Caco-2 (cell line): Measurements from ENCODE around the gene KCND3. TPM values are rescaled to one million over a fixed set of nuclear protein-coding genes. Genes with fewer than 3 reads are reported as not detected.

Source experiments
- BruUV-seq: library from RNA; stranded (reverse); fragments of 400-500 nt; replicated peaks from 2 replicates; lab custom pipeline; 2021; lab: Mats Ljungman, UMichigan
- CTCF ChIA-PET: fragments of 300-600 bp; sonication (Branson Sonifier 250); formaldehyde crosslinking; loops from one replicate; lab custom pipeline; 2022; ENCODE audit warnings: antibody characterized with exemption; lab: Charles Lee
- POLR2A ChIA-PET: fragments of 300-600 bp; sonication (Branson Sonifier 250); formaldehyde crosslinking; loops from one replicate; lab custom pipeline; 2022; ENCODE audit warnings: antibody characterized with exemption; lab: Charles Lee
- DNase-seq, 2 experiments: peaks; one replicate each; pipeline versions ENCODE4 v3.0.0 to v3.0.0-alpha.2; 2020 to 2022
- H3K27me3 ChIP-seq: replicated peaks from 2 replicates; pipeline ENCODE4 v1.6.0; 2011; ENCODE audit warnings: low read length; ENCODE audit not compliant: control insufficient read depth, insufficient read depth
- H3K36me3 ChIP-seq: 2 replicates; pipeline ENCODE4 v1.5.1; 2011; ENCODE audit warnings: low read length; ENCODE audit not compliant: control insufficient read depth, insufficient read depth
- H3K4me1 ChIP-seq: fragments of 250-450 bp; sonication (Bioruptor Pico); 2 replicates; pipeline ENCODE4 v1.5.1; 2020; ENCODE audit warnings: mild to moderate bottlenecking
- H3K4me3 ChIP-seq: 2 replicates; pipeline ENCODE4 v1.5.1; 2011; ENCODE audit warnings: low read depth, mild to moderate bottlenecking, control low read depth, low read length
- H3K9me3 ChIP-seq: fragments of 250-450 bp; sonication (Bioruptor Pico); 2 replicates; pipeline ENCODE4 v1.5.1; 2020; ENCODE audit warnings: mild to moderate bottlenecking, moderate library complexity
- H3K27ac Mint-ChIP-seq: one replicate; pipeline ENCODE4 v1.8.0; 2022; ENCODE audit warnings: mixed read lengths; ENCODE audit not compliant: unreplicated experiment
- H3K27me3 Mint-ChIP-seq: one replicate; pipeline ENCODE4 v1.8.0; 2022; ENCODE audit warnings: mixed read lengths; ENCODE audit not compliant: insufficient read depth, unreplicated experiment
- H3K36me3 Mint-ChIP-seq: one replicate; pipeline ENCODE4 v1.8.0; 2022; ENCODE audit warnings: mild to moderate bottlenecking, mixed read lengths; ENCODE audit not compliant: insufficient read depth, unreplicated experiment
- H3K4me1 Mint-ChIP-seq: one replicate; pipeline ENCODE4 v1.8.0; 2022; ENCODE audit warnings: low read depth, mixed read lengths; ENCODE audit not compliant: unreplicated experiment
- H3K4me3 Mint-ChIP-seq: one replicate; pipeline ENCODE4 v1.8.0; 2022; ENCODE audit warnings: mild to moderate bottlenecking, moderate library complexity, mixed read lengths; ENCODE audit not compliant: unreplicated experiment
- H3K9me3 Mint-ChIP-seq: one replicate; pipeline ENCODE4 v1.8.0; 2022; ENCODE audit warnings: mixed read lengths; ENCODE audit not compliant: unreplicated experiment
- intact Hi-C: fragments of 100-400 bp; cut with micrococcal nuclease; formaldehyde crosslinking; loops from one replicate; pipeline ENCODE4 v1.10.0; 2022; ENCODE audit not compliant: unreplicated experiment
- total RNA-seq: library from RNA; stranded (reverse); gene quantifications from 2 replicates; pipeline ENCODE4 v1.2.3, GENCODE V29; 2022
- TF ChIP-seq, protein P1 (sequence below), 2 experiments: fragments of 200-600 bp in 1 of 2; IDR thresholded peaks; 1 replicate in 1 of 2; 2 replicates in 1 of 2; pipeline versions ENCODE4 v1.5.1 to v1.8.0; 2011 to 2022; ENCODE audit warnings: antibody characterized with exemption in 1 of 2, control low read depth in 1 of 2, inconsistent platforms in 1 of 2, low read depth in 1 of 2, low read length in 1 of 2, mild to moderate bottlenecking in 1 of 2, moderate library complexity in 1 of 2; ENCODE audit not compliant: insufficient read depth in 1 of 2, severe bottlenecking in 1 of 2, unreplicated experiment in 1 of 2

KCND3 gene
- total RNA-seq, 1 experiment from 2014 or later: 5.1 TPM

DNA sequence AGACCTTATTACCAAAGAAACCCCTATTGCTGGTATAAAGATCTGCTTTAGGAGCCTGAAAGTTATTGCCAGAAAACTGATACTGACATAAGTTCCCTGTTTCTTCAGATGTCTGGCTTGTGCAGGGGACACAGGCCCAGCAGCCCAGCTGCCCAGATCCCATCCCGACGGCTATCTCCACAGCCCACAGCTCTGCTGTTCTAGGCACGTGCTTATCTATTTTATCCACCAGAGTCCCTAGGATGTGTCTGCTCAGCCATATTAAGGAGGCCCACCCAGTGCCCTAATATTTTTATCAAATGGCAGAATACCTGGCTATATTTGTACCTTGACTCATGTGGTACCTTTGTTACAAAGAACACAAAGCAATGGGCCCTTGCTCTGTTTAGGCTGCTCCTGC is 174.8 kb downstream of the KCND3 start:
- no peaks in the 10 kb centered on the region for H3K27me3 Mint-ChIP-seq
- no peaks in the 10 kb centered on the region for H3K9me3 Mint-ChIP-seq
- TF ChIP-seq, protein P1, sequence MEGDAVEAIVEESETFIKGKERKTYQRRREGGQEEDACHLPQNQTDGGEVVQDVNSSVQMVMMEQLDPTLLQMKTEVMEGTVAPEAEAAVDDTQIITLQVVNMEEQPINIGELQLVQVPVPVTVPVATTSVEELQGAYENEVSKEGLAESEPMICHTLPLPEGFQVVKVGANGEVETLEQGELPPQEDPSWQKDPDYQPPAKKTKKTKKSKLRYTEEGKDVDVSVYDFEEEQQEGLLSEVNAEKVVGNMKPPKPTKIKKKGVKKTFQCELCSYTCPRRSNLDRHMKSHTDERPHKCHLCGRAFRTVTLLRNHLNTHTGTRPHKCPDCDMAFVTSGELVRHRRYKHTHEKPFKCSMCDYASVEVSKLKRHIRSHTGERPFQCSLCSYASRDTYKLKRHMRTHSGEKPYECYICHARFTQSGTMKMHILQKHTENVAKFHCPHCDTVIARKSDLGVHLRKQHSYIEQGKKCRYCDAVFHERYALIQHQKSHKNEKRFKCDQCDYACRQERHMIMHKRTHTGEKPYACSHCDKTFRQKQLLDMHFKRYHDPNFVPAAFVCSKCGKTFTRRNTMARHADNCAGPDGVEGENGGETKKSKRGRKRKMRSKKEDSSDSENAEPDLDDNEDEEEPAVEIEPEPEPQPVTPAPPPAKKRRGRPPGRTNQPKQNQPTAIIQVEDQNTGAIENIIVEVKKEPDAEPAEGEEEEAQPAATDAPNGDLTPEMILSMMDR (IDR thresholded peaks at IDR 0.05; ENCODE audit: insufficient read depth in 1 of 2, low read depth in 1 of 2, low read length in 1 of 2, severe bottlenecking in 1 of 2, unreplicated experiment in 1 of 2): no peak
- Histone ChIP-seq H3K9me3 (no peaks in the 10 kb centered on the region), H3K4me3 (no peak overlapping the region), H3K4me1 (no peaks in the 10 kb centered on the region), H3K27me3 (no peaks in the 10 kb centered on the region), H3K36me3 (no peaks in the 10 kb centered on the region)
- BruUV-seq: no TSS peak
- H3K36me3 Mint-ChIP-seq: no peaks in the 10 kb centered on the region
- ChIA-PET POLR2A (no interaction called here), CTCF (interaction anchor here (1.6 kb wide), 1 partner anchor 45 kb away, joined by 3 read pairs; no protein-coding TSS in a partner anchor)
- no peak overlapping the region for H3K4me3 Mint-ChIP-seq
- intact Hi-C loops: no loop called here
- no peak overlapping the region for H3K27ac Mint-ChIP-seq
- no peaks in the 10 kb centered on the region for H3K4me1 Mint-ChIP-seq
- DNase-seq: no peak

DNA sequence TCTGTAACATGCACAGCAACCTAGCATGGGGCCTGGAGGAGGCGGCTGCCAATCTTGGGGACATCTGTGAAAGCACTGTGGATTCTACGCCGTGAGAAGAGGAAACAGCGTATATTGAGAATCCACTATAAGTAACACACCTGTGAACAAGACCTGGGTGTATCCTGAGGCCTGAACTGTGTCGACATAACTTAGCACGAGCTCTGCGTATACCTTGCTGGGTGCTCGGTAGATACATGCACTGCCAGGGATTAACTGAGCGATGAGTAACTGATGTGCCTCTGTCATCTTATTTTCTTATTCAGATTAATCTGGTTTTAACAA is 175.2 kb downstream of the KCND3 start:
- intact Hi-C loops: no loop called here
- Histone ChIP-seq H3K4me1 (no peaks in the 10 kb centered on the region), H3K4me3 (no peak overlapping the region), H3K27me3 (no peaks in the 10 kb centered on the region), H3K36me3 (no peaks in the 10 kb centered on the region), H3K9me3 (no peaks in the 10 kb centered on the region)
- Mint-ChIP-seq H3K27ac (no peak overlapping the region), H3K27me3 (no peaks in the 10 kb centered on the region), H3K4me1 (no peaks in the 10 kb centered on the region), H3K9me3 (no peaks in the 10 kb centered on the region), H3K4me3 (no peak overlapping the region), H3K36me3 (no peaks in the 10 kb centered on the region)
- TF ChIP-seq, protein P1 (IDR thresholded peaks at IDR 0.05; ENCODE audit: insufficient read depth in 1 of 2, low read depth in 1 of 2, low read length in 1 of 2, severe bottlenecking in 1 of 2, unreplicated experiment in 1 of 2): no peak
- POLR2A ChIA-PET: no interaction called here
- CTCF ChIA-PET: interaction anchor here (0.6 to 1.6 kb wide), 2 partner anchors 45 to 124 kb away, joined by 3 to 4 read pairs; no protein-coding TSS in a partner anchor
- no peak for DNase-seq
- no TSS peak for BruUV-seq

DNA sequence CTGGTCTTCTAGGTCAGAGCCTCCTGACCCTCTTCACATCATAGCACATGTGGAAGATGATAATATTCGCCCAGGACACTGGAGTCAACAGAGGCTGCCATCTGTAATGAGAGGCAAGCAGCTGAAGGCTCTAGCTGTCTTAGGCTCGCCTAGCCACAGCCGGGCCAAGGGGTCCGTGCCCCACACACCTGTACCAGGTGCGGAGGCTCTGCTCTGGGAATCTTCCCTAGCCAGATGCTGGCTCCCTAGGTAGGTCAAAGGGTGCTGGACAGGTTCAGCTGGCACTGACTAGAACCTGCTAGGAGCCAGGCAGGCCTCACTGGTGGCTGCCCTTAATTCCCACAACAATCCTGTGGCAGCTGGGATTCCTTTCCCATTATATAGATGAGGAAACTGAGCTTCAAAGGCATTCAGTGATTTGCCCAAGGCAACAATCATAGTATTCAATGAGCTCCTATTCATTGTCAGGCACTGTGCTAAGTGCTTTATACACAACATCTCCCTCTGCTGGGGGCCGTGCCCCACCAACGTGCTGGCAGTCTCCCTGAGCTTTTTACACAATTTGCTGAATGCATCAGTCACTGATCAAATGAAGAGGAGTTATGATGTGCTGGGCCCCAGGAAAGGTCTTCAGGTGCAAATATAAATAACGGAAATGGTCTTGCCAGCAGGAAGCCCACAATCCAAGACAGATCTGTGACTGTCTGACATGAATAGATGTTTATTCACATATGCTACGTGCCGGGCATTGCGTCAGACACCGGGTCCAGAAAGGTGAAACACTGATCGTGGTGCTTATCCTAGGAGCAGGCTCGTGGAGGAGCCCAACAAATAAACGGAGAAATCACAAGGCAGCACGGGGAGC is 175.8 kb downstream of the KCND3 start:
- CTCF ChIA-PET: interaction anchor here (0.6 to 1.6 kb wide), 3 partner anchors 44 to 124 kb away, joined by 3 to 4 read pairs (median 3); no protein-coding TSS in a partner anchor
- Mint-ChIP-seq H3K4me3 (no peak overlapping the region), H3K27me3 (no peaks in the 10 kb centered on the region), H3K27ac (no peak overlapping the region), H3K4me1 (no peaks in the 10 kb centered on the region), H3K36me3 (no peaks in the 10 kb centered on the region), H3K9me3 (no peaks in the 10 kb centered on the region)
- TF ChIP-seq, protein P1 (IDR thresholded peaks at IDR 0.05; ENCODE audit: insufficient read depth in 1 of 2, low read depth in 1 of 2, low read length in 1 of 2, severe bottlenecking in 1 of 2, unreplicated experiment in 1 of 2): peak in 1 of 2 experiments; percentile 19
- Histone ChIP-seq H3K27me3 (no peaks in the 10 kb centered on the region), H3K4me3 (no peak overlapping the region), H3K4me1 (no peaks in the 10 kb centered on the region), H3K36me3 (no peaks in the 10 kb centered on the region), H3K9me3 (no peaks in the 10 kb centered on the region)
- DNase-seq: peak in 1 of 2 experiments; percentile 8
- POLR2A ChIA-PET: no interaction called here
- intact Hi-C loops: no loop called here
- BruUV-seq: no TSS peak
